K562 (cell line): ENCODE measurements around the gene EIF1AY. TPM values are rescaled to one million over a fixed set of nuclear protein-coding genes. Genes with fewer than 3 reads are reported as not detected.

Experiments
- ATAC-seq: fragments of 200-7000 bp; cut with Tn5 transposase; 3 replicates; pipeline ENCODE4 v1.9.1; 2020; ENCODE audit warnings: moderate library complexity
- BruUV-seq: library from RNA; stranded (reverse); fragments of 400-500 nt; replicated peaks from 2 replicates; lab custom pipeline; 2021; lab: Mats Ljungman, UMichigan
- CTCF ChIA-PET: fragments of 300-600 bp; formaldehyde crosslinking; extraction: SDS; loops from one replicate; lab custom pipeline; 2021; ENCODE audit warnings: low intra/inter-chr PET ratio; lab: Yijun Ruan, JAX
- POLR2A ChIA-PET: fragments of 300-600, 350-650 bp; sonication (Branson Sonifier 250); formaldehyde crosslinking; extraction: SDS; loops from one replicate; lab custom pipeline; 2021; ENCODE audit warnings: antibody characterized with exemption, inconsistent platforms; lab: Yijun Ruan, JAX
- DNase-seq, 4 experiments: peaks; one replicate each; pipeline versions ENCODE4 v3.0.0 to v3.0.0-alpha.2; 2011 to 2018; ENCODE audit warnings: low spot score in 3 of 4, mixed read lengths in 3 of 4; ENCODE audit errors: extremely low read depth in 1 of 4
- FAIRE-seq: peaks from 2 replicates; lab custom pipeline; 2011; peaks lifted over from hg19 to GRCh38; lab: Jason Lieb, UNC
- H2AFZ ChIP-seq: 2 replicates; pipeline ENCODE4 v1.6.0; 2011; ENCODE audit warnings: low read depth, low read length, control low read depth, inconsistent platforms
- H3K27ac ChIP-seq: fragments of 200-600 bp; 3 replicates; pipeline ENCODE4 v1.8.0; 2011; ENCODE audit warnings: low read depth, mild to moderate bottlenecking, control low read depth, inconsistent platforms, low read length, moderate library complexity, mixed read lengths; ENCODE audit errors: extremely low read depth
- H3K27me3 ChIP-seq, 2 experiments: fragments of 300-600 bp in 1 of 2; 2 replicates in 1 of 2; 3 replicates in 1 of 2; pipeline versions ENCODE4 v1.6.0 to v1.8.0; 2011; ENCODE audit warnings: inconsistent platforms in 2 of 2, low read length in 2 of 2, mild to moderate bottlenecking in 1 of 2, mixed read lengths in 1 of 2, moderate library complexity in 1 of 2; ENCODE audit not compliant: control insufficient read depth in 2 of 2, insufficient read depth in 2 of 2
- H3K36me3 ChIP-seq: fragments of 300-600 bp; 3 replicates; pipeline ENCODE4 v1.8.0; 2011; ENCODE audit warnings: mild to moderate bottlenecking, low read length, inconsistent platforms; ENCODE audit not compliant: control insufficient read depth, insufficient read depth
- H3K4me1 ChIP-seq, 2 experiments: fragments of 200-600 bp in 1 of 2; replicated peaks in 1 of 2; 2 replicates in 1 of 2; 3 replicates in 1 of 2; pipeline versions ENCODE4 v1.5.1 to v1.8.0; 2011; ENCODE audit warnings: inconsistent platforms in 2 of 2, low read length in 2 of 2, mild to moderate bottlenecking in 1 of 2, mixed read lengths in 1 of 2, moderate library complexity in 1 of 2; ENCODE audit not compliant: control insufficient read depth in 2 of 2, insufficient read depth in 2 of 2
- H3K4me2 ChIP-seq: 2 replicates; pipeline ENCODE4 v1.6.1; 2011; ENCODE audit warnings: low read length, control low read depth, inconsistent platforms, mixed read lengths; ENCODE audit not compliant: insufficient read depth
- H3K4me3 ChIP-seq: fragments of 200-600 bp; sonication (generic), shearing (Covaris generic); 2 replicates; pipeline ENCODE4 v1.5.1; 2016; ENCODE audit warnings: control low read depth, inconsistent platforms
- H3K79me2 ChIP-seq: fragments of 200-600 bp; 3 replicates; pipeline ENCODE4 v1.8.0; 2011; ENCODE audit warnings: low read length, inconsistent platforms; ENCODE audit not compliant: control insufficient read depth, insufficient read depth
- H3K9ac ChIP-seq, 2 experiments: 2 replicates each; pipeline versions ENCODE4 v1.6.0 to v1.6.1; 2011; ENCODE audit warnings: low read depth in 2 of 2, low read length in 2 of 2, control low read depth in 1 of 2, inconsistent platforms in 1 of 2, mild to moderate bottlenecking in 1 of 2, mixed read lengths in 1 of 2; ENCODE audit not compliant: insufficient read depth in 1 of 2
- H3K9me1 ChIP-seq: one replicate; pipeline ENCODE4 v1.6.0; 2011; ENCODE audit warnings: inconsistent platforms, mild to moderate bottlenecking, low read length, moderate library complexity; ENCODE audit not compliant: control insufficient read depth, insufficient read depth
- H3K9me3 ChIP-seq: replicated peaks from 2 replicates; pipeline ENCODE4 v1.5.1; 2011; ENCODE audit warnings: low read depth, low read length, inconsistent platforms; ENCODE audit not compliant: control insufficient read depth, insufficient read depth
- H4K20me1 ChIP-seq: replicated peaks from 2 replicates; pipeline ENCODE4 v1.6.1; 2011; ENCODE audit warnings: low read length, inconsistent platforms, mixed read lengths; ENCODE audit not compliant: control insufficient read depth, insufficient read depth
- BMI1 ChIP-seq: fragments of 150-350 bp; IDR thresholded peaks from 2 replicates; pipeline ENCODE4 v1.6.1; 2014; ENCODE audit warnings: low read length
- ERF ChIP-seq: fragments of 450-650 bp; formaldehyde crosslinking; IDR thresholded peaks from 2 replicates; pipeline ENCODE4 v1.4.0; 2020; ENCODE audit warnings: mild to moderate bottlenecking, mixed read lengths
- FOXK1 ChIP-seq: sonication (generic); formaldehyde crosslinking; IDR thresholded peaks from 2 replicates; pipeline ENCODE4 v1.8.0; 2022; ENCODE audit warnings: missing genetic modification reagents, mild to moderate bottlenecking, borderline replicate concordance
- PHB2 ChIP-seq: fragments of 450-650 bp; IDR thresholded peaks from 2 replicates; pipeline ENCODE4 v1.6.1; 2017; ENCODE audit warnings: low read depth
- RBM34 ChIP-seq: fragments of 200-400 bp; formaldehyde crosslinking; IDR thresholded peaks from 2 replicates; pipeline ENCODE4 v1.6.1; 2018; ENCODE audit warnings: low read length, borderline replicate concordance; ENCODE audit not compliant: insufficient read depth
- SP2 ChIP-seq: IDR thresholded peaks from 2 replicates; pipeline ENCODE4 v1.6.1; 2011; ENCODE audit warnings: mild to moderate bottlenecking, low read depth, low read length, moderate library complexity; ENCODE audit not compliant: poor library complexity, severe bottlenecking; ENCODE audit errors: extremely low read depth
- SRSF1 ChIP-seq: fragments of 200-400 bp; formaldehyde crosslinking; IDR thresholded peaks from 2 replicates; pipeline ENCODE4 v1.6.1; 2017; ENCODE audit warnings: mild to moderate bottlenecking, low read depth, low read length, moderate library complexity
- ZFP30 ChIP-seq: fragments of 250-450 bp; sonication (Bioruptor Pico); IDR thresholded peaks from 2 replicates; pipeline ENCODE4 v1.8.0; 2022; ENCODE audit warnings: moderate library complexity, mild to moderate bottlenecking, inconsistent platforms, borderline replicate concordance
- WGBS: fragments of 100-300 bp; shearing (Covaris generic); methylation state at CpG from one replicate; pipeline ENCODE4 v1.1.6; 2016; ENCODE audit warnings: low coverage, mixed read lengths; ENCODE audit not compliant: insufficient coverage; ENCODE audit errors: missing lambda C conversion rate; 5-methylcytosine and 5-hydroxymethylcytosine counted together
- in situ Hi-C: fragments of 300-500 bp; cut with MboI; formaldehyde crosslinking; loops from 4 replicates; pipeline ENCODE4 v1.15.0; 2018; ENCODE audit warnings: inconsistent platforms, mixed read lengths
- intact Hi-C: fragments of 100-400 bp; cut with micrococcal nuclease; formaldehyde crosslinking; loops from 2 replicates; pipeline ENCODE4 v1.14.2; 2022
- polyA plus RNA-seq, 8 experiments: library from polyadenylated mRNA; depleted of rRNA in 4 of 8; stranded (reverse) in 5 of 8; unstranded in 3 of 8; fragments of >200 nt; fragmentation: Nextera tagmentation in 2 of 8; fragmentation: Illumina TruSeq in 1 of 8; extraction: Ambion mirVana in 2 of 8; extraction: Trizol in 1 of 8; gene quantifications; 2 replicates each; pipeline versions ENCODE4 v1.2.1 to v1.2.3, GENCODE V29; 2011 to 2014; ENCODE audit warnings: inconsistent platforms in 1 of 8, missing spikeins in 1 of 8
- total RNA-seq, 7 experiments: library from RNA; depleted of rRNA in 6 of 7; stranded (reverse); fragments of >200 nt in 6 of 7; fragmentation: Illumina TruSeq in 2 of 7; extraction: Trizol in 2 of 7; gene quantifications; 2 replicates each; pipeline versions ENCODE4 v1.2.1 to v1.2.3, GENCODE V29; 2011 to 2021; ENCODE audit warnings: low replicate concordance in 1 of 7
- TF ChIP-seq, protein P1 (sequence below): fragments of 450-650 bp; IDR thresholded peaks from 2 replicates; pipeline ENCODE4 v1.6.1; 2018; ENCODE audit warnings: mild to moderate bottlenecking, low read depth; ENCODE audit not compliant: partially characterized antibody
- TF ChIP-seq, protein P2 (sequence below): fragments of 250-450 bp; sonication (Bioruptor Pico); IDR thresholded peaks from 2 replicates; pipeline ENCODE4 v1.4.0; 2020; ENCODE audit warnings: mild to moderate bottlenecking
- TF ChIP-seq, protein P3 (sequence below): sonication (generic); formaldehyde crosslinking; IDR thresholded peaks from 2 replicates; pipeline ENCODE4 v1.9.0; 2022; ENCODE audit warnings: mild to moderate bottlenecking, missing genetic modification reagents
- TF ChIP-seq, protein P4 (sequence below): fragments of 250-450 bp; sonication (Bioruptor Pico); IDR thresholded peaks from 2 replicates; pipeline ENCODE4 v1.8.0; 2022; ENCODE audit warnings: moderate library complexity, mild to moderate bottlenecking, inconsistent platforms
- TF ChIP-seq, protein P5 (sequence below): sonication (generic); formaldehyde crosslinking; IDR thresholded peaks from 2 replicates; pipeline ENCODE4 v1.8.1; 2023; ENCODE audit warnings: mild to moderate bottlenecking, missing genetic modification reagents
- TF ChIP-seq, protein P6 (sequence below): fragments of 450-650 bp; IDR thresholded peaks from 2 replicates; pipeline ENCODE4 v1.6.1; 2016; ENCODE audit warnings: mild to moderate bottlenecking

The EIF1AY gene
- total and polyA plus RNA-seq, 9 of the 15 experiments (the other 6 are each of a cell fraction or from before 2014, with no cell fraction given) = not detected

DNA sequence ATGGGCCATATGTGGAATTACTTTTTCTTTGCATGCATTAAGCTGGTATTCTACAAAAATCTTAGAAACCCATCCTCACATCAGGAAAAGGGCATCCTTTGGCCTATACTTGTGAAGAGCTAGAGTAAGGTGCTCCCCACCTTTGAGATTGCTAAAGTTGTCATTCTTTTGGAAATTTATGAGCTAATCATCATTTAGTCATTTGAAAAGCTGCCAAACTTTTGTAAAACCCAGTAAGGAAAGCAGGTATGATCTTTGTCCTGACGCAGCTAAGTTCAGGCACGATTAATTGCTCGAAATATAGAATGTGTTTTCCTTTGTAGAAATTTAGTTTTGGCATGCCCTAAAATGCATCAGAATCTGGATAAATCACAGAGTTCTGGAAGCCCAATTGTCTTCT lies 2.6 kb downstream of the EIF1AY start:
- Histone ChIP-seq H3K9ac (no peak overlapping the region), H4K20me1 (no peaks in the 10 kb centered on the region), H3K9me3 (no peaks in the 10 kb centered on the region), H3K4me3 (no peak overlapping the region), H3K4me1 (no peaks in the 10 kb centered on the region), H3K27ac (no peak overlapping the region), H3K4me2 (no peak overlapping the region), H3K36me3 (no peaks in the 10 kb centered on the region), H2AFZ (no peak overlapping the region), H3K79me2 (no peaks in the 10 kb centered on the region), H3K9me1 (no peaks in the 10 kb centered on the region), H3K27me3 (no peaks in the 10 kb centered on the region)
- FAIRE-seq = no peak
- ChIA-PET CTCF (no interaction called here), POLR2A (no interaction called here)
- WGBS = no CpG with 5 or more reads among the region's 3 CpGs
- TF ChIP-seq ZFP30 (CRISPR knock-in tag) = no peak
- TF ChIP-seq, protein P1, sequence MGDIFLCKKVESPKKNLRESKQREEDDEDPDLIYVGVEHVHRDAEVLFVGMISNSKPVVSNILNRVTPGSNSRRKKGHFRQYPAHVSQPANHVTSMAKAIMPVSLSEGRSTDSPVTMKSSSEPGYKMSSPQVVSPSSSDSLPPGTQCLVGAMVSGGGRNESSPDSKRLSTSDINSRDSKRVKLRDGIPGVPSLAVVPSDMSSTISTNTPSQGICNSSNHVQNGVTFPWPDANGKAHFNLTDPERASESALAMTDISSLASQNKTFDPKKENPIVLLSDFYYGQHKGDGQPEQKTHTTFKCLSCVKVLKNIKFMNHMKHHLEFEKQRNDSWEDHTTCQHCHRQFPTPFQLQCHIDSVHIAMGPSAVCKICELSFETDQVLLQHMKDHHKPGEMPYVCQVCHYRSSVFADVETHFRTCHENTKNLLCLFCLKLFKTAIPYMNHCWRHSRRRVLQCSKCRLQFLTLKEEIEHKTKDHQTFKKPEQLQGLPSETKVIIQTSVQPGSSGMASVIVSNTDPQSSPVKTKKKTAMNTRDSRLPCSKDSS = no peak
- TF ChIP-seq, protein P2, sequence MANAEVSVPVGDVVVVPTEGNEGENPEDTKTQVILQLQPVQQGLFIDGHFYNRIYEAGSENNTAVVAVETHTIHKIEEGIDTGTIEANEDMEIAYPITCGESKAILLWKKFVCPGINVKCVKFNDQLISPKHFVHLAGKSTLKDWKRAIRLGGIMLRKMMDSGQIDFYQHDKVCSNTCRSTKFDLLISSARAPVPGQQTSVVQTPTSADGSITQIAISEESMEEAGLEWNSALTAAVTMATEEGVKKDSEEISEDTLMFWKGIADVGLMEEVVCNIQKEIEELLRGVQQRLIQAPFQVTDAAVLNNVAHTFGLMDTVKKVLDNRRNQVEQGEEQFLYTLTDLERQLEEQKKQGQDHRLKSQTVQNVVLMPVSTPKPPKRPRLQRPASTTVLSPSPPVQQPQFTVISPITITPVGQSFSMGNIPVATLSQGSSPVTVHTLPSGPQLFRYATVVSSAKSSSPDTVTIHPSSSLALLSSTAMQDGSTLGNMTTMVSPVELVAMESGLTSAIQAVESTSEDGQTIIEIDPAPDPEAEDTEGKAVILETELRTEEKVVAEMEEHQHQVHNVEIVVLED (CRISPR knock-in tag) = no peak
- TF ChIP-seq FOXK1 (CRISPR knock-in tag) = no peak
- no peak for TF ChIP-seq SP2
- no peak for TF ChIP-seq ERF (CRISPR knock-in tag)
- TF ChIP-seq, protein P3, sequence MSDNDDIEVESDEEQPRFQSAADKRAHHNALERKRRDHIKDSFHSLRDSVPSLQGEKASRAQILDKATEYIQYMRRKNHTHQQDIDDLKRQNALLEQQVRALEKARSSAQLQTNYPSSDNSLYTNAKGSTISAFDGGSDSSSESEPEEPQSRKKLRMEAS (CRISPR knock-in tag) = no peak
- TF ChIP-seq, protein P4, sequence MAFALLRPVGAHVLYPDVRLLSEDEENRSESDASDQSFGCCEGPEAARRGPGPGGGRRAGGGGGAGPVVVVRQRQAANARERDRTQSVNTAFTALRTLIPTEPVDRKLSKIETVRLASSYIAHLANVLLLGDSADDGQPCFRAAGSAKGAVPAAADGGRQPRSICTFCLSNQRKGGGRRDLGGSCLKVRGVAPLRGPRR (CRISPR knock-in tag) = no peak
- TF ChIP-seq, protein P5, sequence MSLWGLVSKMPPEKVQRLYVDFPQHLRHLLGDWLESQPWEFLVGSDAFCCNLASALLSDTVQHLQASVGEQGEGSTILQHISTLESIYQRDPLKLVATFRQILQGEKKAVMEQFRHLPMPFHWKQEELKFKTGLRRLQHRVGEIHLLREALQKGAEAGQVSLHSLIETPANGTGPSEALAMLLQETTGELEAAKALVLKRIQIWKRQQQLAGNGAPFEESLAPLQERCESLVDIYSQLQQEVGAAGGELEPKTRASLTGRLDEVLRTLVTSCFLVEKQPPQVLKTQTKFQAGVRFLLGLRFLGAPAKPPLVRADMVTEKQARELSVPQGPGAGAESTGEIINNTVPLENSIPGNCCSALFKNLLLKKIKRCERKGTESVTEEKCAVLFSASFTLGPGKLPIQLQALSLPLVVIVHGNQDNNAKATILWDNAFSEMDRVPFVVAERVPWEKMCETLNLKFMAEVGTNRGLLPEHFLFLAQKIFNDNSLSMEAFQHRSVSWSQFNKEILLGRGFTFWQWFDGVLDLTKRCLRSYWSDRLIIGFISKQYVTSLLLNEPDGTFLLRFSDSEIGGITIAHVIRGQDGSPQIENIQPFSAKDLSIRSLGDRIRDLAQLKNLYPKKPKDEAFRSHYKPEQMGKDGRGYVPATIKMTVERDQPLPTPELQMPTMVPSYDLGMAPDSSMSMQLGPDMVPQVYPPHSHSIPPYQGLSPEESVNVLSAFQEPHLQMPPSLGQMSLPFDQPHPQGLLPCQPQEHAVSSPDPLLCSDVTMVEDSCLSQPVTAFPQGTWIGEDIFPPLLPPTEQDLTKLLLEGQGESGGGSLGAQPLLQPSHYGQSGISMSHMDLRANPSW (CRISPR knock-in tag) = no peak
- TF ChIP-seq BMI1 = no peak
- TF ChIP-seq PHB2 = no peak
- TF ChIP-seq, protein P6, sequence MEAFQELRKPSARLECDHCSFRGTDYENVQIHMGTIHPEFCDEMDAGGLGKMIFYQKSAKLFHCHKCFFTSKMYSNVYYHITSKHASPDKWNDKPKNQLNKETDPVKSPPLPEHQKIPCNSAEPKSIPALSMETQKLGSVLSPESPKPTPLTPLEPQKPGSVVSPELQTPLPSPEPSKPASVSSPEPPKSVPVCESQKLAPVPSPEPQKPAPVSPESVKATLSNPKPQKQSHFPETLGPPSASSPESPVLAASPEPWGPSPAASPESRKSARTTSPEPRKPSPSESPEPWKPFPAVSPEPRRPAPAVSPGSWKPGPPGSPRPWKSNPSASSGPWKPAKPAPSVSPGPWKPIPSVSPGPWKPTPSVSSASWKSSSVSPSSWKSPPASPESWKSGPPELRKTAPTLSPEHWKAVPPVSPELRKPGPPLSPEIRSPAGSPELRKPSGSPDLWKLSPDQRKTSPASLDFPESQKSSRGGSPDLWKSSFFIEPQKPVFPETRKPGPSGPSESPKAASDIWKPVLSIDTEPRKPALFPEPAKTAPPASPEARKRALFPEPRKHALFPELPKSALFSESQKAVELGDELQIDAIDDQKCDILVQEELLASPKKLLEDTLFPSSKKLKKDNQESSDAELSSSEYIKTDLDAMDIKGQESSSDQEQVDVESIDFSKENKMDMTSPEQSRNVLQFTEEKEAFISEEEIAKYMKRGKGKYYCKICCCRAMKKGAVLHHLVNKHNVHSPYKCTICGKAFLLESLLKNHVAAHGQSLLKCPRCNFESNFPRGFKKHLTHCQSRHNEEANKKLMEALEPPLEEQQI = no peak
- TF ChIP-seq SRSF1 = no peak
- TF ChIP-seq RBM34 = no peak
- ATAC-seq = no peak
- DNase-seq = no peak
- in situ Hi-C loops = no loop called here
- no TSS peak for BruUV-seq
- intact Hi-C loops = no loop called here
